NB4 (cell line): ENCODE measurements around the gene AREL1.

Experiments
- DNase-seq: peaks from one replicate; pipeline ENCODE4 v3.0.0; 2010; ENCODE audit warnings: low read depth
- H3K4me3 ChIP-seq: one replicate; pipeline ENCODE4 v1.5.1; 2011; ENCODE audit warnings: mild to moderate bottlenecking, low read depth, low read length, moderate library complexity
- CTCF ChIP-seq: IDR thresholded peaks from one replicate; pipeline ENCODE4 v1.5.1; 2012; ENCODE audit warnings: low read depth, low read length
- MAX ChIP-seq: IDR thresholded peaks from 2 replicates; pipeline ENCODE4 v1.6.1; 2011; ENCODE audit warnings: low read depth, low read length
- MYC ChIP-seq: IDR thresholded peaks from 2 replicates; pipeline ENCODE4 v1.6.1; 2011; ENCODE audit warnings: low read depth, low read length
- POLR2A ChIP-seq: IDR thresholded peaks from 2 replicates; pipeline ENCODE4 v1.6.1; 2011; ENCODE audit warnings: mild to moderate bottlenecking; ENCODE audit not compliant: insufficient read length; ENCODE audit errors: extremely low read depth

Gene AREL1

GRCh38 chr14:74645756-74646470 is 67.0 kb downstream of the AREL1 start:
- no peak overlapping the region for H3K4me3 ChIP-seq
- TF ChIP-seq MYC (no peak), CTCF (no peak), MAX (no peak), POLR2A (no peak)
- DNase-seq: no peak

GRCh38 chr14:74645244-74645643 is 67.6 kb downstream of the AREL1 start:
- no peak overlapping the region for H3K4me3 ChIP-seq
- no peak for DNase-seq
- no peak for TF ChIP-seq MYC
- no peak for TF ChIP-seq POLR2A
- no peak for TF ChIP-seq MAX
- TF ChIP-seq CTCF: no peak

- TF ChIP-seq MAX (no peak), POLR2A (no peak), MYC (no peak), CTCF (no peak)
- no peak for DNase-seq
These were observed 71.1 kb downstream of the AREL1 start for GRCh38 chr14:74641601-74642391.

GRCh38 chr14:74638966-74639365 is 73.9 kb downstream of the AREL1 start:
- no peak for TF ChIP-seq MAX
- no peak overlapping the region for H3K4me3 ChIP-seq
- DNase-seq: no peak

More at GRCh38 chr14:74641601-74642391, 71.1 kb downstream of the AREL1 start:
- no peak overlapping the region for H3K4me3 ChIP-seq

GRCh38 chr14:74638066-74638465 is 74.8 kb downstream of the AREL1 start:
- no peak for TF ChIP-seq POLR2A
- TF ChIP-seq MAX: no peak
- H3K4me3 ChIP-seq: no peak overlapping the region
- DNase-seq: no peak

- no peak for TF ChIP-seq MAX
- TF ChIP-seq MYC: no peak
- no peak for TF ChIP-seq CTCF
- no peak for TF ChIP-seq POLR2A
- H3K4me3 ChIP-seq: no peak overlapping the region
- DNase-seq: no peak
These were observed 75.7 kb downstream of the AREL1 start for GRCh38 chr14:74637178-74637550.
